GM23248 (cell line): Measurements from ENCODE around the gene HOMER2. TPM values are rescaled to one million over a fixed set of nuclear protein-coding genes. Genes with fewer than 3 reads are reported as not detected.

Experiments
- DNase-seq: peaks from one replicate; pipeline ENCODE4 v3.0.0-alpha.2; 2015
- H2AFZ ChIP-seq: fragments of 200-600 bp; sonication (generic); 2 replicates; pipeline ENCODE4 v1.6.1; 2016; ENCODE audit warnings: antibody characterized with exemption
- H3F3A ChIP-seq: fragments of 200-600 bp; sonication (generic); 2 replicates; pipeline ENCODE4 v1.6.1; 2016; ENCODE audit warnings: mild to moderate bottlenecking, antibody characterized with exemption, mixed run types; ENCODE audit not compliant: insufficient read depth
- H3K27ac ChIP-seq: fragments of 200-600 bp; sonication (generic); 2 replicates; pipeline ENCODE4 v1.5.1; 2016; ENCODE audit warnings: mild to moderate bottlenecking
- H3K27me3 ChIP-seq: fragments of 200-600 bp; sonication (generic); replicated peaks from 2 replicates; pipeline ENCODE4 v1.6.1; 2016; ENCODE audit warnings: mild to moderate bottlenecking; ENCODE audit not compliant: insufficient read depth
- H3K36me3 ChIP-seq: fragments of 200-600 bp; sonication (generic); 2 replicates; pipeline ENCODE4 v1.6.1; 2016; ENCODE audit warnings: low read depth, mild to moderate bottlenecking
- H3K4me1 ChIP-seq: fragments of 200-600 bp; sonication (generic); 2 replicates; pipeline ENCODE4 v1.6.1; 2016; ENCODE audit warnings: mild to moderate bottlenecking; ENCODE audit not compliant: insufficient read depth
- H3K4me2 ChIP-seq: fragments of 200-600 bp; sonication (generic); one replicate; pipeline ENCODE4 v1.6.1; 2016; ENCODE audit warnings: mild to moderate bottlenecking; ENCODE audit not compliant: unreplicated experiment
- H3K4me3 ChIP-seq: fragments of 200-600 bp; sonication (generic); 2 replicates; pipeline ENCODE4 v1.5.1; 2016; ENCODE audit warnings: mild to moderate bottlenecking
- H3K79me2 ChIP-seq: fragments of 200-600 bp; sonication (generic); 2 replicates; pipeline ENCODE4 v1.6.1; 2016; ENCODE audit warnings: mild to moderate bottlenecking; ENCODE audit not compliant: insufficient read depth
- H3K9ac ChIP-seq: fragments of 200-600 bp; sonication (generic); 2 replicates; pipeline ENCODE4 v1.6.1; 2016; ENCODE audit warnings: mild to moderate bottlenecking
- H3K9me2 ChIP-seq: fragments of 200-600 bp; sonication (generic); 2 replicates; pipeline ENCODE4 v1.6.1; 2016; ENCODE audit warnings: mixed run types, mild to moderate bottlenecking, moderate library complexity; ENCODE audit not compliant: insufficient read depth
- H3K9me3 ChIP-seq: fragments of 200-600 bp; sonication (generic); one replicate; pipeline ENCODE4 v1.6.1; 2017; ENCODE audit warnings: low read depth
- H4K20me1 ChIP-seq: fragments of 200-600 bp; sonication (generic); 2 replicates; pipeline ENCODE4 v1.6.0; 2016; ENCODE audit not compliant: insufficient read depth
- EZH2 ChIP-seq: fragments of 200-600 bp; sonication (generic); IDR thresholded peaks from 2 replicates; pipeline ENCODE4 v1.6.1; 2018; ENCODE audit warnings: antibody characterized with exemption, mild to moderate bottlenecking; ENCODE audit not compliant: insufficient read depth, poor library complexity, severe bottlenecking
- EZH2phosphoT487 ChIP-seq: fragments of 200-600 bp; sonication (generic); IDR thresholded peaks from 2 replicates; pipeline ENCODE4 v1.6.1; 2018; ENCODE audit warnings: antibody characterized with exemption, moderate library complexity, mild to moderate bottlenecking, low read depth; ENCODE audit not compliant: insufficient read depth
- WGBS, 2 experiments: methylation state at CpG; one replicate each; pipeline ENCODE4 v1.1.6; 2015 to 2017; ENCODE audit warnings: low lambda C conversion rate in 2 of 2, low coverage in 1 of 2; ENCODE audit errors: missing lambda C conversion rate in 2 of 2; 5-methylcytosine and 5-hydroxymethylcytosine counted together
- in situ Hi-C: fragments of 300-500 bp; cut with MboI; formaldehyde crosslinking; loops from 2 replicates; pipeline ENCODE4 v1.15.0; 2020
- polyA plus RNA-seq: library from polyadenylated mRNA; unstranded; fragments of >200 nt; fragmentation: Nextera tagmentation; extraction: Ambion mirVana; gene quantifications from 2 replicates; pipeline ENCODE4 v1.2.1, GENCODE V29; 2016
- total RNA-seq: library from RNA; depleted of rRNA; stranded (reverse); fragments of >200 nt; shearing (Covaris generic); gene quantifications from 2 replicates; pipeline ENCODE4 v1.2.3, GENCODE V29; 2014

HOMER2 gene
- total and polyA plus RNA-seq, 2 experiments from 2014 or later = 9.0 to 17.0 TPM

GRCh38 chr15:82890338-82890994 is 62.1 kb downstream of the HOMER2 start:
- Histone ChIP-seq H3K79me2 (no peaks in the 10 kb centered on the region), H3K27ac (no peak overlapping the region), H3K9ac (no peak overlapping the region), H3K27me3 (no peaks in the 10 kb centered on the region), H3K36me3 (no peaks in the 10 kb centered on the region), H3F3A (no peaks in the 10 kb centered on the region), H3K9me3 (no peaks in the 10 kb centered on the region), H3K4me2 (no peak overlapping the region), H3K4me1 (peaks cover 5% of the 10 kb centered on the region; the same call in 1 of the 2 replicates), H3K9me2 (no peaks in the 10 kb centered on the region), H3K4me3 (no peak overlapping the region), H4K20me1 (no peaks in the 10 kb centered on the region; the same call in 1 of the 2 replicates), H2AFZ (no peak overlapping the region)
- TF ChIP-seq EZH2phosphoT487 = no peak
- TF ChIP-seq EZH2 = no peak
- in situ Hi-C loops = no loop called here
- WGBS, 2 experiments = 42 to 52% methylated on average over 9 of the region's 9 CpGs
- peak; percentile 46 for DNase-seq

GRCh38 chr15:82882273-82882928 is 70.1 kb downstream of the HOMER2 start:
- Histone ChIP-seq H2AFZ (no peak overlapping the region), H3K9ac (no peak overlapping the region), H3K4me1 (no peaks in the 10 kb centered on the region), H3K27me3 (no peaks in the 10 kb centered on the region), H4K20me1 (no peaks in the 10 kb centered on the region), H3K9me2 (no peaks in the 10 kb centered on the region), H3K27ac (no peak overlapping the region), H3F3A (no peaks in the 10 kb centered on the region), H3K9me3 (no peaks in the 10 kb centered on the region), H3K79me2 (no peaks in the 10 kb centered on the region), H3K36me3 (no peaks in the 10 kb centered on the region), H3K4me3 (no peak overlapping the region), H3K4me2 (no peak overlapping the region)
- DNase-seq = no peak
- 46% methylated on average over 5 of the region's 5 CpGs for WGBS, 2 experiments
- in situ Hi-C loops = no loop called here
- TF ChIP-seq EZH2 (no peak), EZH2phosphoT487 (no peak)

- no peak overlapping the region for H3K9ac ChIP-seq
- no peaks in the 10 kb centered on the region for H3K36me3 ChIP-seq
- no peaks in the 10 kb centered on the region for H4K20me1 ChIP-seq
- WGBS, 2 experiments = 49 to 70% methylated on average over 2 of the region's 2 CpGs
- no peaks in the 10 kb centered on the region for H3K9me2 ChIP-seq
- no peak for DNase-seq
- H3K4me2 ChIP-seq = no peak overlapping the region
- no peaks in the 10 kb centered on the region for H3K79me2 ChIP-seq
- no peak overlapping the region for H3K27ac ChIP-seq
- H3F3A ChIP-seq = no peaks in the 10 kb centered on the region
- H3K27me3 ChIP-seq = no peaks in the 10 kb centered on the region
- in situ Hi-C loops = no loop called here
- no peak overlapping the region for H3K4me3 ChIP-seq
- H3K4me1 ChIP-seq = no peaks in the 10 kb centered on the region
- no peaks in the 10 kb centered on the region for H3K9me3 ChIP-seq
- H2AFZ ChIP-seq = no peak overlapping the region
- TF ChIP-seq EZH2 = no peak
- no peak for TF ChIP-seq EZH2phosphoT487
These were observed 70.8 kb downstream of the HOMER2 start for GRCh38 chr15:82881747-82882146.

GRCh38 chr15:82880704-82881103 is 71.8 kb downstream of the HOMER2 start:
- H3F3A ChIP-seq = peaks cover 9% of the 10 kb centered on the region
- H4K20me1 ChIP-seq = no peaks in the 10 kb centered on the region

More at GRCh38 chr15:82880704-82881103, 71.8 kb downstream of the HOMER2 start:
- Histone ChIP-seq H3K9me3 (no peaks in the 10 kb centered on the region), H3K4me3 (no peak overlapping the region), H3K79me2 (no peaks in the 10 kb centered on the region), H3K9ac (no peak overlapping the region), H3K27me3 (no peaks in the 10 kb centered on the region), H3K4me2 (no peak overlapping the region), H3K9me2 (no peaks in the 10 kb centered on the region), H3K27ac (no peak overlapping the region), H3K4me1 (peaks cover 4% of the 10 kb centered on the region), H3K36me3 (no peaks in the 10 kb centered on the region), H2AFZ (no peak overlapping the region)
- in situ Hi-C loops = no loop called here
- 88 to 92% methylated on average over 6 of the region's 6 CpGs for WGBS, 2 experiments
- TF ChIP-seq EZH2phosphoT487 = no peak
- TF ChIP-seq EZH2 = no peak
- no peak for DNase-seq
